Frontal cortex (tissue), 4 donors: ENCODE results near the gene ZNF580. TPM values are rescaled to one million over a fixed set of nuclear protein-coding genes. Genes with fewer than 3 reads are reported as not detected.

ENCODE experiments used
- DNase-seq, 2 donors: peaks; one replicate each; pipeline ENCODE4 v3.0.0; 2012; ENCODE audit warnings: low spot score in 2 of 2
- FAIRE-seq: peaks from 2 replicates; lab custom pipeline; 2012; peaks lifted over from hg19 to GRCh38; lab: Jason Lieb, UNC
- total RNA-seq: library from RNA; depleted of rRNA; stranded (reverse); fragments of >200 nt; gene quantifications from one replicate; pipeline ENCODE4 v1.2.3, GENCODE V29; 2014
- donor health status: control.
- donor health status: control.
- donor health status: control.

ZNF580 gene
- total RNA-seq, 1 donor from 2014 or later = 2.4 TPM

GRCh38 chr19:55644191-55644833 lies 3.5 kb downstream of the ZNF580 start:
- FAIRE-seq (no peak), DNase-seq (no peak)

- FAIRE-seq = no peak
- no peak for DNase-seq
Observed at GRCh38 chr19:55644842-55645511, 4.2 kb downstream of the ZNF580 start.

GRCh38 chr19:55645512-55645881 lies 4.7 kb downstream of the ZNF580 start:
- DNase-seq (no peak), FAIRE-seq (no peak)

GRCh38 chr19:55646889-55647731 lies 6.3 kb downstream of the ZNF580 start:
- DNase-seq (no peak), FAIRE-seq (no peak)

- no peak for FAIRE-seq
- peak; percentile 78 to 82 for DNase-seq
Observed at GRCh38 chr19:55647732-55648584, 7.2 kb downstream of the ZNF580 start, which contains the start of gene CCDC106. CCDC106 (plus strand) TSS chr19:55648212; CDS start chr19:55649047, 835 bp downstream.

GRCh38 chr19:55648585-55649267 lies 7.9 kb downstream of the ZNF580 start:
- no peak for FAIRE-seq
- no peak for DNase-seq

GRCh38 chr19:55649268-55650125 lies 8.7 kb downstream of the ZNF580 start:
- no peak for DNase-seq
- FAIRE-seq = no peak

GRCh38 chr19:55650126-55650557 lies 9.3 kb downstream of the ZNF580 start:
- FAIRE-seq = no peak
- no peak for DNase-seq

- DNase-seq (no peak), FAIRE-seq (no peak)
Observed at GRCh38 chr19:55650602-55651230, 9.9 kb downstream of the ZNF580 start.

GRCh38 chr19:55651236-55651635 lies 10.4 kb downstream of the ZNF580 start:
- FAIRE-seq = no peak
- DNase-seq = no peak

- no peak for FAIRE-seq
- no peak for DNase-seq
Observed at GRCh38 chr19:55652311-55653128, 11.7 kb downstream of the ZNF580 start.

GRCh38 chr19:55653651-55654322 lies 13.0 kb downstream of the ZNF580 start:
- DNase-seq (peak; percentile 93 to 97), FAIRE-seq (no peak)

GRCh38 chr19:55654323-55654867 lies 13.6 kb downstream of the ZNF580 start:
- peak; percentile 91 for DNase-seq
- peak; percentile 89 for FAIRE-seq

GRCh38 chr19:55654868-55655647 lies 14.3 kb downstream of the ZNF580 start, which contains the start of gene U2AF2:
U2AF2 (plus strand) TSS chr19:55655035; CDS start chr19:55655105, 70 bp downstream.
- DNase-seq (peak; percentile 97 to 99), FAIRE-seq (no peak)

- no peak for DNase-seq
- no peak for FAIRE-seq
Observed at GRCh38 chr19:55655648-55656040, 14.8 kb downstream of the ZNF580 start.
